HG03025 (cell line): ENCODE results near the gene LINC00237.
A peak's percentile ranks its signal among the peaks of the same experiment; 100 is the strongest.

Experiments
- ATAC-seq: cut with Tn5 transposase; IDR thresholded peaks from one replicate; pipeline ENCODE4 v1.9.1; 2021; ENCODE audit warnings: mild to moderate bottlenecking, moderate library complexity; ENCODE audit not compliant: unreplicated experiment, low FRiP score

The LINC00237 gene

GRCh38 chr20:21125849-21126580 lies 19.9 kb upstream of the LINC00237 start, which contains the start of gene KIZ:
KIZ (plus strand) TSS chr20:21126082; CDS start chr20:21126116, 34 bp downstream.
- peak; percentile 97 for ATAC-seq

DNA sequence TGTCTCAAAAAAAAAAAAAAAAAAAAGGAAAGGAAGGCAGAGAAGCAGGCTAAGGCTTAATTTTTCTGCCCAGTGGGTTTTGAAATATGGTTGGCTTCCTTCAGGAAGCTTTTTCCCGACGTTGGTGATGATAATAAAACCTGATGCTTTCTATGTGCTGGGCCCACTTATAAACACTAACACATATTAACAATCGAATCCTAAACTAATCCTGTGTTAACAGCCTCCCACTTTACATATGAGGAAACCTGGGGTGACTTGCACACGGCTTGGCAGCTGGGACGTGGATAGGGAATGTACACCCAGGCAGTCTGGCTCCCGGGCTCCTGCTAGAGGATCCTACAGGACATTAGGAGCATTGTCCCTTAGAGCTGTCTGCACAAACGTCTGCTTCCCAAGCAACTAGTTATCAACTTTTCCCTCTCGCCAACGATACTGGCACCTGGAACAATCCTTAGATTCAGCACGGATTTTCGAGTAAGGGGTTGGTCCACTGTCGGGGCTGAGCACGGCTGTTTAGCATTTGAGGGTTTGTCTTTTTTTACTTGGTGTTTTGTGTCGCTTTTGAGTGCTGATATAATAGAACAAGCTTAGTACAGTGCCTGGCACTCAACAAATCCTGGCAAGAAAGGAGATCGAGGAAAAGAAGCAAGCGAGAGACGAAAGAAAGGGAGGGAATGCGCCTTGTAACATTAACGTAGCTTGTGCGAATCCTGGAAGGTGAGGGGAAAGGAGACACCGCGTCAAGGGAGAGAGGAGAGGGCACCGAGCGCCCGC lies 19.1 kb upstream of the LINC00237 start:
- ATAC-seq: peak; percentile 20

GRCh38 chr20:21124190-21124589 lies 18.0 kb upstream of the LINC00237 start:
- no peak for ATAC-seq

- no peak for ATAC-seq
These were observed 12.6 kb upstream of the LINC00237 start for GRCh38 chr20:21118782-21119181.

- no peak for ATAC-seq
These were observed 12.0 kb upstream of the LINC00237 start for GRCh38 chr20:21118138-21118537.

DNA sequence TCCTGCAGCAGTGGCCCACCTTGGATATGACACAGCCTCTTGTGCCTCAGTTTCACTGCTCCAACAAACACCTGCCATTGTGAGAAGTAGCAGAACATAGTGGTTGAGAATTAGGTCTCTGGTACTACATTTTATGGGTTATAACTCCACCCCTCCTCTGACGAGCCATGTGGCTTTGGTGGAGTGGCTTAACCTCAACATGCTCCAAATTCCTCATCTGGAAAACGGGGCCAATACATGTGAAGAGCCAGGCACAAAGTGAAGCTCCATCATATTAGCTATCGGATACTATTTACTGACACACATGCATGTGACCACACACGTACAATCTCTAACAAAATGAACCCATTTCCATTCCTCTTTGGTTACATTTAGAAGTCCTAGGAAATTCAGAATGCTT lies 11.4 kb upstream of the LINC00237 start:
- no peak for ATAC-seq

DNA sequence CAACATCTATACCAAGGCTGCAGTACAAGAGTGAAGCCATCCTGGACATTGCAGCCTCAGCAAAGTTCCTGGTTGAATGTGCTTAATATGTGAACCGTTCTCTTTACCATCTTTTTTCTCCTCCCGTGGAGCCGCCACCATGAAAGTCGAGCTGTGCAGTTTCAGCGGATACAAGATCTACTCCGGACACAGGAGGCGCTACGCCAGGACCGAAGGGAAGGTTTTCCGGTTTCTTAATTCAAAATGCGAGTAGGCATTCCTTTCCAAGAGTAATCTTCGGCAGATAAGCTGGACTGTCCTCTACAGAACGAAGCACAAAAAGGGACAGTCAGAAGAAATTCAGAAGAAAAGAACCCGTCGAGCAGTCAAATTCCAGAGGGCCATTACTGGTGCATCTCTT lies 8.4 kb upstream of the LINC00237 start:
- ATAC-seq: no peak

DNA sequence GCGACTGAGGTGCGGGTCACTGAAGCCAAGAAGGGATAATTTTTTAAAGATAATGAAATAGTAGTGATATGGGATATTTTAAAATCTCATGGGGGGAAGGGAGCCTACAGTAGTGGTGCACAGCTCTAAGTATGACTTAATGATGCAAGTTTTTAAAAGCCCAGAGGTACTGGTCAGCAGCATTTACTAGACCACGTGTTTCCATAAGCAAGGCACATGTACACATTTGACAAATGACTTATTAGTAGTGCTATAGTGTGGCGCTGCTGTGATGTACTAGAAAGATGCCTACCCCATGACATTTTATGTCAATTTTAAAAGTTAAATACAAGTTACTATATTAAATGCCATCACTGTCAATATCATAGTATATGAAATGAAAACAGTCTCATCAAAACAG lies 7.5 kb upstream of the LINC00237 start:
- no peak for ATAC-seq

- no peak for ATAC-seq
These were observed 5.3 kb upstream of the LINC00237 start for GRCh38 chr20:21111416-21111815.

DNA sequence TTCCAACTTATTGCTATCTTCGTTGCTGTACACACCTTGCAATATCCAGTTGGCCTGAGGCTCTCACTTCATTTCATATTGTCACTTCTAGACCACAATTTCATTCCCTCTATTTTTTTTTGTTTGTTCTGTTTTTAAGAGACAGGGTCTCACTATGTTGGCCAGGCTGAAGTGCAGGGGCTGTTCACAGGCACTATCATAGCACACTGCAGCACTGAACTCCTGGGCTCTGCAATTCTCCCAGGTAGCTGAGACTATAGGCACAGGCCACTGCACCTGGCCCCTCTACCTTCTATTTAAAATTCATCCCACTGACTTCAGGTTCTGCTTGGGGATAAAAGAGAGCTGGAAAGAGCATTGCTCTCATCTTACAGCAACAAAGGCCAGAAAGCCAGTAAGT lies 4.7 kb upstream of the LINC00237 start:
- no peak for ATAC-seq

DNA sequence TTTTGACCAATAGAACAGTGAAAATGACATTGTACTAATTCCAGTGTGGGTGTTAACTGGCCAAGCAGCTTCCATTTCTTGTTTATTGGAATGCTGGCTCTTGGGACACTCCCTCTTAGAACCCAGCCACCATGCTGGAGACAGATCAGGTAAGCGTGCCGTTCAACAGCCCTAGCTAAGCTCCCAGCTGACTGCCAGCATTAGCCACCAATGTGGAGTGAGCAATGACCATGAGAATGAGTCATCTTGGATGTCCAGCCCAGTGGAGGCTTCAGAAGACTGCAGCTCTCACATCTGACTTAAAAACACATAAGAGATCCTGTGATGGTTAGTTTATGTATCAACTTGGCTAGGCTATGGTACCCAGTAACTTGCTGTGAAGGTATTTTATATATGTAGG lies 3.0 kb upstream of the LINC00237 start:
- ATAC-seq: no peak

- no peak for ATAC-seq
These were observed 558 bp downstream of the LINC00237 start for GRCh38 chr20:21105429-21106170.

DNA sequence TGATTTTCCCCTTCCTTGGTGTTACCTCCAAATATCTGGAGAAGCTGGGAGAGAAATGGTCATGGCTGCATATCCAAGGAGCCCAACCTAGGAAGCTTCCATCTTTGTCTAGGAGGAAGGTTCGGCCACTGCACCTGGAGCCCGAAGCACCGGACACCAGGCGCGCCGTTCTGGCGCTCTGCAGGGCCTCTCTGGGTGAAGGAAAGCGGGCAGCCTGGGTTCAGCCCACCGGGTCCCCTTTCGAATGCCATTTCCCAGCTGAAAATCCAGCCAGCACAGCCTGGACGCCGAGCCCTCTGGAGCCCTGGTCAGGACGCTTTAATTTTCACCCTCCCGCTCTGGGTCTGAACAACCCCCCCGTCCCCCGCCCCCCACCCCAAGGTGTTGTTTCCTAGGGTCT lies 1.2 kb downstream of the LINC00237 start:
- no peak for ATAC-seq

DNA sequence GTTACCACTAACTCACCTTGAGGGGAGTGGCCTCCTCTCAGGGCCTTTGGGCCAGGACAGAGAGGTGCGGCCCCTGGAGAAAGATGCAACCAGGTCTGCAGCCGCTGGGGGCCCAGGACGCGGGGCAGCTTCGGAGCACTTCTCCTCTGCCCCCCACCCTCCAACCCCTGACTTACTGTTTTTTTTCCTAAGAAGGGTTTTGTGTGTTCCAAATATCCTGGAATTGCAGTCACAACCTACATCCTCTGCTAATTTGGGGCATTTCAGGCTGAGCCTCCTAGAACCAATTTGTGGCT lies 1.7 kb downstream of the LINC00237 start:
- ATAC-seq: no peak

GRCh38 chr20:21103582-21104465 lies 2.3 kb downstream of the LINC00237 start:
- no peak for ATAC-seq

DNA sequence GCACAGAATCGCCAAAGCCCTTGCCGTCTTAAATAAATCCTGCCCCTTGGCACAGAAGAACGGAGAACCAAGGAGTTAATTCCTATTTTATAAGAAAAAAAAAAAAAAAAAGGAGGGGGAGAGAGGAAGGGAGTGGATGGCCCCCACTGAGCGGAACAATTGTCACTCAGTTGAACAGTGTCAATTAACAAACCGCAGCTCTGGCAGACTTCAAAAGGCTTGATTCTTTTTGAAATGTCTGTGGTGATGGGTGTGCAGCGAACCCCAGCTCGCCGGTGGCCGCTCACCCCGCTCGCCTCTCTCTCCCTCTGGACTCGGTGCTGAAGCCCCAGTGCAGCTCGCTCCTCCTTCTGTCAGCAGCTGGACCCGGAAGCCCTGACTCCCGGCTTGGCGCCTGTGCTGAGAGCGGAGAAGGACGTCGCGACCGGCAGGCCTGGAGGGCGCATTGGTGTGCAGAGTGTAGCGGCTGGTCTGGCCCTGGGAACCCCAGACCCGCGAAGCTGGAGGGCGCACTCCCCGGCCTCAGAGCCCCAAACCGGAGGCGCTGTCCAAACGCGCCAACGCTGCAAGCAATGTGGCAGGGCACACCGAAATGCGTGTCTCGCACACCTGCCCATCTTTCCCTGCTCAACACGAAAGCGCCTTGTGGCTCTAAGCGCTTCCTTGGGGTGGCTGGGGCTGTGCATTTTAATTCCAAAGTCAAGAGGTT lies 3.4 kb downstream of the LINC00237 start:
- no peak for ATAC-seq

GRCh38 chr20:21101932-21102575 lies 4.1 kb downstream of the LINC00237 start:
- ATAC-seq: no peak

GRCh38 chr20:21101453-21101931 lies 4.7 kb downstream of the LINC00237 start:
- no peak for ATAC-seq
